ENCODE data around the gene MEOX1. TPM values are rescaled to one million over a fixed set of nuclear protein-coding genes. Genes with fewer than 3 reads are reported as not detected.
A peak's percentile ranks its signal among the peaks of the same experiment; 100 is the strongest.

The MEOX1 gene
- total and polyA plus RNA-seq, 2 of the 13 experiments (the other 11 are each of a cell fraction or from before 2014, with no cell fraction given) = not detected

DNA sequence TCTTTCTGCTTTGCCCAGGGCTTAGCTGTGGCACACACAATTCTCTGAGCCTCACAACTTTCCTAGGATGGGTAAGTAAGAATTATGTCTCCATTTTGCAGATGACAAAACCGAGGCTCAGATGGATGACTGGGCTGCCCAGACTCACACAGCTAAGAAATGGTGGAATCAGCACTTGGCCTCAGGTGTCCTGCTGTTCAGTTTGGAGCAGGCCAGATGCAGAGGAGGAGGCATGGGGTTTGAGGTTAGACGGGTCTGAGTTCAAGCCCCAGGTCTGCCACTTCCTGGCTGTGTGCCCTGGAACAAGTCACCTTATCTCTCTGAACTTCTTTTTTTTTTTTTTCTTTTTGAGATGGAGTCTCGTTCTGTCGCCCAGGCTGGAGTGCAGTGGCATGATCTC, 1.7 kb upstream of the MEOX1 start (continued):
- TF ChIP-seq, protein P1, sequence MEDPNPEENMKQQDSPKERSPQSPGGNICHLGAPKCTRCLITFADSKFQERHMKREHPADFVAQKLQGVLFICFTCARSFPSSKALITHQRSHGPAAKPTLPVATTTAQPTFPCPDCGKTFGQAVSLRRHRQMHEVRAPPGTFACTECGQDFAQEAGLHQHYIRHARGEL (CRISPR knock-in tag; IDR thresholded peaks at IDR 0.05) = no peak
- TF ChIP-seq TRIM24 (CRISPR knock-in tag; IDR thresholded peaks at IDR 0.05) = no peak
- TF ChIP-seq DPF2 (CRISPR knock-in tag; IDR thresholded peaks at IDR 0.05; ENCODE audit: borderline replicate concordance, low read depth) = no peak
- TF ChIP-seq, protein P2, sequence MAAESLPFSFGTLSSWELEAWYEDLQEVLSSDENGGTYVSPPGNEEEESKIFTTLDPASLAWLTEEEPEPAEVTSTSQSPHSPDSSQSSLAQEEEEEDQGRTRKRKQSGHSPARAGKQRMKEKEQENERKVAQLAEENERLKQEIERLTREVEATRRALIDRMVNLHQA (CRISPR knock-in tag; IDR thresholded peaks at IDR 0.05) = no peak
- TF ChIP-seq, protein P3, sequence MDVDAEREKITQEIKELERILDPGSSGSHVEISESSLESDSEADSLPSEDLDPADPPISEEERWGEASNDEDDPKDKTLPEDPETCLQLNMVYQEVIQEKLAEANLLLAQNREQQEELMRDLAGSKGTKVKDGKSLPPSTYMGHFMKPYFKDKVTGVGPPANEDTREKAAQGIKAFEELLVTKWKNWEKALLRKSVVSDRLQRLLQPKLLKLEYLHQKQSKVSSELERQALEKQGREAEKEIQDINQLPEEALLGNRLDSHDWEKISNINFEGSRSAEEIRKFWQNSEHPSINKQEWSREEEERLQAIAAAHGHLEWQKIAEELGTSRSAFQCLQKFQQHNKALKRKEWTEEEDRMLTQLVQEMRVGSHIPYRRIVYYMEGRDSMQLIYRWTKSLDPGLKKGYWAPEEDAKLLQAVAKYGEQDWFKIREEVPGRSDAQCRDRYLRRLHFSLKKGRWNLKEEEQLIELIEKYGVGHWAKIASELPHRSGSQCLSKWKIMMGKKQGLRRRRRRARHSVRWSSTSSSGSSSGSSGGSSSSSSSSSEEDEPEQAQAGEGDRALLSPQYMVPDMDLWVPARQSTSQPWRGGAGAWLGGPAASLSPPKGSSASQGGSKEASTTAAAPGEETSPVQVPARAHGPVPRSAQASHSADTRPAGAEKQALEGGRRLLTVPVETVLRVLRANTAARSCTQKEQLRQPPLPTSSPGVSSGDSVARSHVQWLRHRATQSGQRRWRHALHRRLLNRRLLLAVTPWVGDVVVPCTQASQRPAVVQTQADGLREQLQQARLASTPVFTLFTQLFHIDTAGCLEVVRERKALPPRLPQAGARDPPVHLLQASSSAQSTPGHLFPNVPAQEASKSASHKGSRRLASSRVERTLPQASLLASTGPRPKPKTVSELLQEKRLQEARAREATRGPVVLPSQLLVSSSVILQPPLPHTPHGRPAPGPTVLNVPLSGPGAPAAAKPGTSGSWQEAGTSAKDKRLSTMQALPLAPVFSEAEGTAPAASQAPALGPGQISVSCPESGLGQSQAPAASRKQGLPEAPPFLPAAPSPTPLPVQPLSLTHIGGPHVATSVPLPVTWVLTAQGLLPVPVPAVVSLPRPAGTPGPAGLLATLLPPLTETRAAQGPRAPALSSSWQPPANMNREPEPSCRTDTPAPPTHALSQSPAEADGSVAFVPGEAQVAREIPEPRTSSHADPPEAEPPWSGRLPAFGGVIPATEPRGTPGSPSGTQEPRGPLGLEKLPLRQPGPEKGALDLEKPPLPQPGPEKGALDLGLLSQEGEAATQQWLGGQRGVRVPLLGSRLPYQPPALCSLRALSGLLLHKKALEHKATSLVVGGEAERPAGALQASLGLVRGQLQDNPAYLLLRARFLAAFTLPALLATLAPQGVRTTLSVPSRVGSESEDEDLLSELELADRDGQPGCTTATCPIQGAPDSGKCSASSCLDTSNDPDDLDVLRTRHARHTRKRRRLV (CRISPR knock-in tag; IDR thresholded peaks at IDR 0.05) = no peak
- TF ChIP-seq TCF7 (IDR thresholded peaks at IDR 0.05; ENCODE audit: low read depth) = no peak
- no peak for TF ChIP-seq ZNF138 (CRISPR knock-in tag; IDR thresholded peaks at IDR 0.05; ENCODE audit: low read depth)
- no peak for TF ChIP-seq MAFG (CRISPR knock-in tag; IDR thresholded peaks at IDR 0.05)
- no peak for TF ChIP-seq RARG (CRISPR knock-in tag; IDR thresholded peaks at IDR 0.05; ENCODE audit: low read depth)
- no peak for TF ChIP-seq FOXK2 (IDR thresholded peaks at IDR 0.05)
- no peak for TF ChIP-seq REL (CRISPR knock-in tag; conservative IDR thresholded peaks at IDR 0.05)
- TF ChIP-seq PHF5A (CRISPR knock-in tag; IDR thresholded peaks at IDR 0.05; ENCODE audit: low read depth, unreplicated experiment) = no peak
- peak; percentile 89 for TF ChIP-seq ZMYM3 (CRISPR knock-in tag; IDR thresholded peaks at IDR 0.05)
- no peak for TF ChIP-seq CEBPG (CRISPR knock-in tag; IDR thresholded peaks at IDR 0.05)
- TF ChIP-seq, protein P4, sequence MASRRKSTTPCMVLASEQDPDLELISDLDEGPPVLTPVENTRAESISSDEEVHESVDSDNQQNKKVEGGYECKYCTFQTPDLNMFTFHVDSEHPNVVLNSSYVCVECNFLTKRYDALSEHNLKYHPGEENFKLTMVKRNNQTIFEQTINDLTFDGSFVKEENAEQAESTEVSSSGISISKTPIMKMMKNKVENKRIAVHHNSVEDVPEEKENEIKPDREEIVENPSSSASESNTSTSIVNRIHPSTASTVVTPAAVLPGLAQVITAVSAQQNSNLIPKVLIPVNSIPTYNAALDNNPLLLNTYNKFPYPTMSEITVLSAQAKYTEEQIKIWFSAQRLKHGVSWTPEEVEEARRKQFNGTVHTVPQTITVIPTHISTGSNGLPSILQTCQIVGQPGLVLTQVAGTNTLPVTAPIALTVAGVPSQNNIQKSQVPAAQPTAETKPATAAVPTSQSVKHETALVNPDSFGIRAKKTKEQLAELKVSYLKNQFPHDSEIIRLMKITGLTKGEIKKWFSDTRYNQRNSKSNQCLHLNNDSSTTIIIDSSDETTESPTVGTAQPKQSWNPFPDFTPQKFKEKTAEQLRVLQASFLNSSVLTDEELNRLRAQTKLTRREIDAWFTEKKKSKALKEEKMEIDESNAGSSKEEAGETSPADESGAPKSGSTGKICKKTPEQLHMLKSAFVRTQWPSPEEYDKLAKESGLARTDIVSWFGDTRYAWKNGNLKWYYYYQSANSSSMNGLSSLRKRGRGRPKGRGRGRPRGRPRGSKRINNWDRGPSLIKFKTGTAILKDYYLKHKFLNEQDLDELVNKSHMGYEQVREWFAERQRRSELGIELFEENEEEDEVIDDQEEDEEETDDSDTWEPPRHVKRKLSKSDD (CRISPR knock-in tag; IDR thresholded peaks at IDR 0.05; ENCODE audit: low read depth) = no peak
- TF ChIP-seq ELF3 (CRISPR knock-in tag; IDR thresholded peaks at IDR 0.05) = no peak
- TF ChIP-seq, protein P5, sequence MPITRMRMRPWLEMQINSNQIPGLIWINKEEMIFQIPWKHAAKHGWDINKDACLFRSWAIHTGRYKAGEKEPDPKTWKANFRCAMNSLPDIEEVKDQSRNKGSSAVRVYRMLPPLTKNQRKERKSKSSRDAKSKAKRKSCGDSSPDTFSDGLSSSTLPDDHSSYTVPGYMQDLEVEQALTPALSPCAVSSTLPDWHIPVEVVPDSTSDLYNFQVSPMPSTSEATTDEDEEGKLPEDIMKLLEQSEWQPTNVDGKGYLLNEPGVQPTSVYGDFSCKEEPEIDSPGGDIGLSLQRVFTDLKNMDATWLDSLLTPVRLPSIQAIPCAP (CRISPR knock-in tag; IDR thresholded peaks at IDR 0.05; ENCODE audit: low read depth) = no peak
- TF ChIP-seq CHD4 (IDR thresholded peaks at IDR 0.05; ENCODE audit: borderline replicate concordance, low read length) = 0 out of 2 replicates have a peak, but pooled peaks have one; percentile 65
- TF ChIP-seq CBX5 (CRISPR knock-in tag; IDR thresholded peaks at IDR 0.05; ENCODE audit: borderline replicate concordance) = no peak
- no peak for TF ChIP-seq REPIN1 (CRISPR knock-in tag; IDR thresholded peaks at IDR 0.05; ENCODE audit: borderline replicate concordance, low read depth)
- TF ChIP-seq, protein P6, sequence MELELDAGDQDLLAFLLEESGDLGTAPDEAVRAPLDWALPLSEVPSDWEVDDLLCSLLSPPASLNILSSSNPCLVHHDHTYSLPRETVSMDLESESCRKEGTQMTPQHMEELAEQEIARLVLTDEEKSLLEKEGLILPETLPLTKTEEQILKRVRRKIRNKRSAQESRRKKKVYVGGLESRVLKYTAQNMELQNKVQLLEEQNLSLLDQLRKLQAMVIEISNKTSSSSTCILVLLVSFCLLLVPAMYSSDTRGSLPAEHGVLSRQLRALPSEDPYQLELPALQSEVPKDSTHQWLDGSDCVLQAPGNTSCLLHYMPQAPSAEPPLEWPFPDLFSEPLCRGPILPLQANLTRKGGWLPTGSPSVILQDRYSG (CRISPR knock-in tag; IDR thresholded peaks at IDR 0.05) = no peak
- TF ChIP-seq ZNF629 (CRISPR knock-in tag; conservative IDR thresholded peaks at IDR 0.05) = peak; percentile 97
